Type B pancreatic cell (in vitro differentiated cells): ENCODE measurements around the gene CNOT2. TPM values are rescaled to one million over a fixed set of nuclear protein-coding genes. Genes with fewer than 3 reads are reported as not detected.

Source experiments
- DNase-seq: peaks from one replicate; pipeline ENCODE4 v3.0.0; 2021; ENCODE audit warnings: mixed read lengths; ENCODE audit not compliant: unreplicated experiment; ENCODE audit errors: extremely low spot score
- H3K27ac Mint-ChIP-seq: 2 replicates; pipeline ENCODE4 v1.8.0; 2021; ENCODE audit warnings: mild to moderate bottlenecking, mixed read lengths
- H3K27me3 Mint-ChIP-seq: 2 replicates; pipeline ENCODE4 v1.8.0; 2021; ENCODE audit warnings: mixed read lengths
- H3K36me3 Mint-ChIP-seq: 2 replicates; pipeline ENCODE4 v1.8.0; 2021; ENCODE audit warnings: mixed read lengths
- H3K4me1 Mint-ChIP-seq: one replicate; pipeline ENCODE4 v1.8.0; 2021; ENCODE audit warnings: mixed read lengths; ENCODE audit not compliant: unreplicated experiment
- H3K4me3 Mint-ChIP-seq: 2 replicates; pipeline ENCODE4 v1.8.0; 2021; ENCODE audit warnings: mild to moderate bottlenecking, mixed read lengths
- H3K9me3 Mint-ChIP-seq: 2 replicates; pipeline ENCODE4 v1.8.0; 2021; ENCODE audit warnings: mixed read lengths
- CTCF ChIP-seq: fragments of 200-600 bp; sonication (generic); conservative IDR thresholded peaks from 2 replicates; pipeline ENCODE4 v1.5.0; 2021; ENCODE audit warnings: antibody characterized with exemption, mild to moderate bottlenecking
- total RNA-seq: library from RNA; stranded (reverse); gene quantifications from 2 replicates; pipeline ENCODE4 v1.2.1, GENCODE V29; 2021; ENCODE audit warnings: low replicate concordance

Gene CNOT2
- total RNA-seq, 1 donor from 2014 or later = 83.9 TPM

- no peak for TF ChIP-seq CTCF
- Mint-ChIP-seq H3K27ac (no peak overlapping the region), H3K27me3 (no peaks in the 10 kb centered on the region), H3K4me3 (no peak overlapping the region), H3K36me3 (peaks cover 23% of the 10 kb centered on the region), H3K9me3 (peaks cover 19% of the 10 kb centered on the region), H3K4me1 (no peaks in the 10 kb centered on the region)
- no peak for DNase-seq
These were observed 28.1 kb upstream of the CNOT2 start for GRCh38 chr12:70214972-70215617.

GRCh38 chr12:70217416-70217815 is 25.8 kb upstream of the CNOT2 start:
- no peak overlapping the region for H3K27ac Mint-ChIP-seq
- H3K4me3 Mint-ChIP-seq = no peak overlapping the region
- no peak for DNase-seq
- H3K9me3 Mint-ChIP-seq = peaks cover 13% of the 10 kb centered on the region
- H3K4me1 Mint-ChIP-seq = no peaks in the 10 kb centered on the region
- peaks cover 29% of the 10 kb centered on the region for H3K36me3 Mint-ChIP-seq
- no peaks in the 10 kb centered on the region for H3K27me3 Mint-ChIP-seq
- TF ChIP-seq CTCF = no peak

- DNase-seq = no peak
- no peaks in the 10 kb centered on the region for H3K9me3 Mint-ChIP-seq
- H3K27me3 Mint-ChIP-seq = no peaks in the 10 kb centered on the region
- no peak overlapping the region for H3K27ac Mint-ChIP-seq
- H3K36me3 Mint-ChIP-seq = peaks cover 16% of the 10 kb centered on the region
- no peak overlapping the region for H3K4me3 Mint-ChIP-seq
- TF ChIP-seq CTCF = no peak
- no peaks in the 10 kb centered on the region for H3K4me1 Mint-ChIP-seq
These were observed 21.6 kb upstream of the CNOT2 start for GRCh38 chr12:70221626-70222025.

- no peak overlapping the region for H3K27ac Mint-ChIP-seq
- DNase-seq = no peak
- H3K36me3 Mint-ChIP-seq = peaks cover 8% of the 10 kb centered on the region
- H3K27me3 Mint-ChIP-seq = no peaks in the 10 kb centered on the region
- H3K9me3 Mint-ChIP-seq = no peaks in the 10 kb centered on the region
- H3K4me1 Mint-ChIP-seq = peaks cover 4% of the 10 kb centered on the region
- TF ChIP-seq CTCF = no peak
- no peak overlapping the region for H3K4me3 Mint-ChIP-seq
These were observed 15.3 kb upstream of the CNOT2 start for GRCh38 chr12:70227911-70228310.

GRCh38 chr12:70230934-70231606 is 12.2 kb upstream of the CNOT2 start:
- TF ChIP-seq CTCF = no peak
- Mint-ChIP-seq H3K4me3 (no peak overlapping the region), H3K27ac (no peak overlapping the region), H3K36me3 (peaks cover 7% of the 10 kb centered on the region), H3K9me3 (no peaks in the 10 kb centered on the region), H3K4me1 (peaks cover 4% of the 10 kb centered on the region), H3K27me3 (no peaks in the 10 kb centered on the region)
- no peak for DNase-seq
